Stimulated activated CD8-positive, alpha-beta memory T cell treated with anti-CD3 and anti-CD28 coated beads, Interleukin-12 subunit alpha, Interleukin-12 subunit beta, amount 100 ng/mL, for 24 hours (primary cell): ENCODE data around the gene GDA.
"Not testable (repeated sequence)": the region's sequence is repeated elsewhere in the genome, so short reads cannot be mapped to it uniquely, and the experiment has no call there.

Experiments used
- DNase-seq: peaks from one replicate; pipeline ENCODE4 v3.0.0-alpha.2; 2020; ENCODE audit errors: extremely low read depth

The GDA gene

DNA sequence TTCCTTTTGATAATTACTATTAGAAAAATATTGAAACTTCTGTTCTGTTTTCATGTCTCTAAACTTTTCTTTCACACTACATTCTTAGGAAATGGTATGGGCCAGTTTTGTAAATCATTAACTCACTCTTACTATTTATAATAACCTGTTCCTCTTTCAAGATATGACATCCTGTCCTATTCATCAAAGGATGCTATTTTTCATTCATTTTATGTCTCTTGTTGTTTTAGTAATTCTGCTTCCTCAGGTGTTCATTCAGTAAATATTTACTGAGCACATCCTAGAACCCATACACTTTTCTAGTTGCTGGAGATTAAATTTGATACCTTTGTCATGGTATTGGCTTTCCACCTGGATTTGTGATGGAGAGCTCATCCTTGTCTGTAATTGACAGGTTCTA lies 58.0 kb downstream of the GDA start:
- DNase-seq = no peak

GRCh38 chr9:72210522-72210921 lies 61.3 kb downstream of the GDA start:
- no peak for DNase-seq

- no peak for DNase-seq
Observed at GRCh38 chr9:72211047-72211446, 61.8 kb downstream of the GDA start.

DNA sequence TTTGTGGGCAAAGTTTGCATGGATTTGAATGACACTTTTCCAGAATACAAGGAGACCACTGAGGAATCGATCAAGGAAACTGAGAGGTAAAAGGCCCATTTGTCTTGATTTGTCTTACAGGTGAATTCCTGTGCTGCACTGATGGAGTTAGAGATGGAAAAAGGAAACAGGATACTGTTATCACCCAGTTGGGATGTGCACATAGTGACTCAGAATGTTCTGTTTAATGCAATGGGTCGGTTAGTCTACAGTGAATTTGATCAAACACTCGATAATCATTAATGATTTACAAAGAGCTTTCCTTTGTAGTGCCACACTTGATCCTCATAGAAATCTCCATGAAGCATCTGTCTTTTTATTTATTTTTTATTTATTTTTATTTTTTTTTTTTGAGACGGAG lies 64.7 kb downstream of the GDA start:
- DNase-seq = no peak

DNA sequence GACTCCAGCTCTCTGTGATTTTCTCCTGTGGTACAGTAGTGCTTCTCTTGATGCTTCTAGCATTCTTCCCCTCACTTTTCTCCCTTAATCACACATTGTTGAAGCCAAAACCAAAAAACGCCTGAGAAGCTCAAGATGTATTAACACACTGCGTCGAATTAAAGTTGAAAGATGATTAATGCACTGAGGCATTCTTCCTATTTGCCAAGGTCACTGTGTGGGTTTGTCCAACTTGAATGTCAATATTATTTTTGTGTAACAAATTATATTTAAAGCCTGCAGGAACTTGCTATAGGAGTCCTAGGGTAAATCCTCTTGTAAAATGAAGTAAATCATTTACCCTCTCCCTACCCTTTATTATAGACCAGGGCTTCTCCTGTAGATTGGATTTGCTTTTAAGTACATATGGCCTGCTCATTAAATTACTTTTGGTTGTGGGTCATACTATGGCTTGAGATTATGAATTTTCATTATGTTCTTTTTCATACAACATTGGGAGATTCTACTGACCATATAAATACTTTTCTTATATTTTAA lies 68.1 kb downstream of the GDA start:
- DNase-seq = no peak

- DNase-seq = no peak
Observed at GRCh38 chr9:72220589-72220988, 71.3 kb downstream of the GDA start.

DNA sequence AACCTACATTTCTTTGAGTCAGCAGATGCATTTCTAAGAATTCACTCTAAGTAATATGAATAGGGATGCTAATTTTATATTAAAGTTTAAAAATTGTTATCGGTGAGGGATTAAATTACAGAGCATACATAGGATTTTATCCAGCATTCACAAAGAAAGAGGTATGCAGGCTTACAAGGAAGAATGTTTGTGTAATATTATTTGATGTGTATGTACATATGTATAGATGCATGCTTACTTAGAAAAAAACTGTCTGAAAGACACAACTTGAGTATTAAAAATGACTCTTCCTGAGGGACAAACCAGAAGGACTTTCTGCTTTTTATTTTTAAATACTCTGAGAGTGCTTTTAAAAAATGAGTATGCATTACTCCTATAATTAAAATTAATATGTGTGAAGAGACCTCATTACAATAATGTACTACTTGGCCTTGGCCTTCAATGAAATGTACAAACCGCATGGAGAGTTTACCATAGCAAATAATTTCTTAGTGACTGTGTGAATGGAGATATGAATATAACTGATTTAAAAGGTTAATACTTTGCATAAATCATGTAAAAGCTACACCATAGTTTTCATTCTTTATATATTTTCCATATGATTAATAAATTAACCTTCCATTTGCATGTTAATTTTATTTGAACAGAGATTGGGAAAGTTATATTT lies 77.0 kb downstream of the GDA start:
- DNase-seq = no peak

GRCh38 chr9:72228282-72228681 lies 79.0 kb downstream of the GDA start:
- no peak for DNase-seq

DNA sequence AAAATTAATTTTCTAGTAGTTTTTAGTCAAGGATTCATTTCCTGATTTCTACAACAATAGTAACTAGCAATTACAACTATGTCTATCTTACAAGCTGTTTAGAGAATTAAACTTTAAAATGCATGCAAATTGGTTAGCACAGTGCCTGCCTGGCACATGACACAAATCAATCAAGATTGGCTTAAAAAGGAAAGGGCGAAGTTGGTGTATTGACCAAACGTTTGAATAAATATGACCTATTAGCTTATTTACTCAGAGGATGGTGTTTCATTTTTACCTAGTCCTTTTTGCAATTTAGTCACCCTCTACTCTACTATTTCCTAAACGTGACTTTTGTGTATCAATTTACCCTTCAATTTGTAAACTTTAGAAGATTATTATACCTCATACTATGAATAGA lies 83.5 kb downstream of the GDA start:
- no peak for DNase-seq

DNA sequence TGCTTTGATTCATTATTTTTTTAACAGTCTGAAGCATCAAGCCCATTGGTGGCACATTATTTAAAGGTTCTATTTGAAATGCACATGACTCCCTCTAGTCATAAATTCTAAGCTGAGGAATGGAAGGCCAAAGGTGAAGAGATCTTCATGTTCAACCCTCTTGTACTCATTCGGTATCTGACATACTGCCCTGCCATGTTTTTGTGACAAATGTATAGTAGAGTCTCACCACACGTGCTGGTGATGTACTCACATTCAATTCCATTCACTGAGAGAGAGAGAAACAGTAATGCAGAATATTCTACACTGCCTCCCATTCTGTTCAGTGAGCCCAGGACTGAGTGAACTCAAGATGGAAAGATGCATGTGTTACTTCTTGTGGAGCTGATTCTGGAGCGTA lies 98.3 kb downstream of the GDA start:
- DNase-seq = no peak

DNA sequence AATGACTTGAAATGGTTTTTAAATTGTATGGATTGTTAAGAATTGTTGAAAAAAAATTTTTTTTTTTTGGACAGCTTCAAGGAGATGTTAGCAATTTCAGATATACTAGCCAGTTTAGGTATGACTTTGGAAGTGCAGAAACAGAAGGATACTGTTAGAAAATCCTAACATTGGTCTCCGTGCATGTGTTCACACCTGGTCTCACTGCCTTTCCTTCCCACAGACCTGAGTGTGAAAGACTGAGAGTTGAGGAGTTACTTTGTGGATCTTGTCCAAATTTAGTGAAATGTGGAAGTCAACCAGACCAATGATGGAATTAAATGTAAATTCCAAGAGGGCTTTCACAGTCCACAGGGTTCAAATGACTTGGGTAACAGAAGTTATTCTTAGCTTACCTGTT lies 102.3 kb downstream of the GDA start:
- no peak for DNase-seq

DNA sequence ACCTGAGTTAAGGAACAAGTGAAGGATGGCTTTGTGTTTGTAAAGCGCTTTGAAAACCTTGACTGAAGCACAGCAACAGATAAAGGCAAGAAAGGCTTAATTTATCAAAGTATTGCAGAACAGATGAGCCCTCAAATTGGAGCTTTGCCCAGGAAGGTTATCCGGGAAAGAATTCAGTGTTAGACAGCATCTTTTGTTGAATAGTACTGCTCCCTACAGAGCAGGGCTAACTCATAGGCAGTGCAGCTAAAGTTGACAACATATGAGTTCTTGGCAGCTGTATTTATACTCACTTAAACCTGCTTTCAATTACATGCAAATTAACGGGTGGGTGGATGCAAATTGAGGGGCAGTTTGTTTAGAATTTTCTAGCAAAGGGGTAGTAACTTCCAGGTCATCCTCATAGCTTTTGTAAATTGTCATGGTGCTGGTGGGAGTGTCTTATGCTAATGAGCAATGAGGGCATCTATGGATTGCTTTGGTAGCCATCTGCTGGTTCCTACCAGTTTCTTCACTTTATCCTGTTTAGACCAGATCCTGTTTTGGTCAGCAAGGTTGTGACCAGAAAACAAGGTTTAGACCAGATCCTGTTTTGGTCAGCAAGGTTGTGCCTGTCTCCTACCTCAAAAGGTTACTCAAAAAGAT lies 105.8 kb downstream of the GDA start:
- DNase-seq = no peak

DNA sequence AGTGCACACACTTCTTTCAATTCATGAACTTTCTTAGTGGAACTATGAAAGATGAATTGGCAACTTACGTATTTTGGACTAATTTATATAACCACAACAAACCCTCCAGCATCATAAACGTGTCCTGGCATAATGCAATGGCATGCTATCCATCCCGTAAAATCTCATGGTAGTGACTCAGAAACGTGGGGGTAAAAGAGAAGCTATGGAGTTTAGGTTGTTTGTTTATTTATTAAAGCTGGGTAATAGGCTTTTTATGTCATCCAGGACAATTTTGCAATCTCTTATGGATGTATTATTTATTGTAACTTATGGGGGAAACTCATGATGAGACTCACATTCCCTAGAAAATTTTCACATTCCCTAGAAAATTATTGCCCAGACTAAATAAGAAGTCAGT lies 106.3 kb downstream of the GDA start:
- DNase-seq = no peak

DNA sequence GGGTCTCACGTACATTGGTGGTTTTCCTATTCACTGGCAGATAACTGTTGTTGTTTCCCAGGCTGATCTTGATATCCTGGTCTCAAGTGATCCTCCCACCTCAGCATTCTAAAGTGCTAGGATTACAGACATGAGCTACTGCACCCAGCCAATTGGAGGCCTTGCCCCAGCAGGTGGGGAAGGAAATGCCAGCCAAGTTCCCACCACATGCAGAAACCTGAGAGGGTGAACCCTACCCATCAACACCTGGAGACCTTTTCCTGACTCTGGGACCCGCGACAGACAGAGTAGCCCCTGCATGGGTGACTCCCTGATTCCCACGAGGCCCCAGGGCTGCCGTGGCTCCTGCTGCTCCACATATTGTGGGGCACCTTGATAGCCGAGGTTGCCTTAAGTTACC lies 107.7 kb downstream of the GDA start:
- DNase-seq = no peak

- DNase-seq = no peak
Observed at GRCh38 chr9:72257814-72258213, 108.6 kb downstream of the GDA start.

- DNase-seq = no peak
Observed at GRCh38 chr9:72262063-72262462, 112.8 kb downstream of the GDA start.

DNA sequence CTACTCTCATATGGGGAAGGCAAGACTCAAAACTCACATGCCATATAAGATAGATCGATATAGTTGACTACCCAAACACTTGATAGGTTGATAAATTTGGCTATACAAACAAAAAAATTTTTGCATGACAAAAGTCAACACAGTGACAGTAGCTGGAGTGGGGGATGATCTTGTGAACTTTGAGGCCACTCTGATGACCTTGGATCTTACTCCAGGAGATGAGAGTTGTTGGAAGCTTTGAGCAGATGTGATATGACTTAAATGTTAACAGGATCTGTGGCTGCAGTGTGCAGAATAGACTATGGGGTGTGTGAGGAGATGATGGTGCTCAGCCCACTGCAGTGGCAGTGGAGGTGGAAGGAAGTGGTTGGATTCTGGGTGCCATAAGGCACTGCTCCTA lies 114.3 kb downstream of the GDA start:
- DNase-seq = no peak

GRCh38 chr9:72268961-72269360 lies 119.7 kb downstream of the GDA start:
- DNase-seq = no peak

DNA sequence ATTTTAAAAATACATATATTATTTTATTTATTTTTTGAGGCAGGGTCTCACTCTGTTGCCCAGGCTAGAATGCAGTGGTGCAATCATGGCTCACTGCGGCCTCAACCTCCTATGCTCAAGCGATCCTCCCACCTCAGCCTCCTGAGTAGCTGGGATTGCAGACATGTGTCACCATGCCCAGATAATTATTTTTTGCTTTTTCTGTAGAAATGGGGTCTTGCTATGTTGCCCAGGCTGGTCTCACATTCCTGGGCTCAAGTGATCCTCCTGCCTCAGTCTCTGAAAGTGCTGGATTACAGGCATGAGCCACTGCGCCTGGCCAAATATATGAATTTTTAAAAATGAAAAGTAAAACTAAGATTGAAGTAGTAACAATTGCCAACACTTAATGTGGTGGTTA lies 121.1 kb downstream of the GDA start:
- DNase-seq = not testable (repeated sequence)

DNA sequence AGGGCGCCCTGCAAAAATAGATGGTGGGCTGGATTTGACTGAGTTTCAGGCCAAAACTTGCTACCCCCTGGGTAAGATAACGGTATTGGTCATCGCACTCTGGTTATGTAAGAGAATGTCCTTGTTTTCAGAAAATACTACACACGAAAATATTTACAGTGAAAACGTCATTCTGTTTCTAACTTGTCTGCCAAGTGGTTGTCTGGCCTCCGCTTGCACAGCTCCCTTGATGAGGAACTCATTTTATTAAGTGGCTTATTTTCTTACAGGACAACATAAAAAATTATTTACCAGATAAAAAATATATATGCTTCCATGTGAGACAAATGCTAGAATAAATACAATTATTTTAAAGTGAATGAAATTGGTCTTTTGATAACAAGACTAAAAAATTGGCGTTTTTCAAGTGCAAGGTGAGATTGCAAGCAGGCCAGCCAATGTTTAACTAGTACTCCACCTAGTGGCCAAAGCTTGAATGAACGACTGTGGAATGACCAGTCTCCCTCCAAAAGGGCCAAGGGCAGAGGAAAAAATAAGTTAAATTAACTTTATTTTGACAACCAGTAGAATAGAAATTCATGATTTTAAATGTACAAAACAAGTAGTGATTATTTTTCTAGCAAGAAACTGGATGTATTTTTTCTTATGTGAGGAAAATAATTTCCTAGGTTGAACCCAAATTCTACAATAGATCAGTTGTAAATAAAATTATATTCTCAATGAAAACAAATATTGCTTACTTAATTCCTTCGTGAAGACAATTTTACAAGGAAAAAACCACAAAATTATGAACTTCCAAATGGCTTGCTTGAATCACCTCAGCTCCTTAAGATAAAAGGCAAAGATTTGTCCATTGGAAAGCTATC lies 122.6 kb downstream of the GDA start:
- no peak for DNase-seq

DNA sequence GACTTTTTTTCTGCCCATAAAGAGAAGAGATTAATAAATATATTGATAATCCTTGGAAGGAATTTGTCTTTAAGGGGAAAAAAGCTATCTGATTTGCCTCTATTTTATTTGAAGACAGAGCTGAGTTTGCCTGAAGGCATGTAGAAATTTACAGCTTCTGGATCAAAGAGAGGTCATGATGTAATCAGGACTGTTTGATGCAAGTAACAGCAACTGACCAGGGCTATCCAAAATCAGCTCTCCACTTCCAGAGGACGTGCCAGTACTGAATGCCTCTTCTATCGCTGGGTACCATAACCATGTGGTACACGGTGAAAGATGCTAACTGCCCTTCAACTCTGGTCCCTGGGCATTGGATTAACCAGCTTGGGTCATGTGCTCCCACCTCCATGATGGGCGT lies 125.2 kb downstream of the GDA start:
- DNase-seq = no peak

- DNase-seq = no peak
Observed at GRCh38 chr9:72274916-72275315, 125.7 kb downstream of the GDA start.

DNA sequence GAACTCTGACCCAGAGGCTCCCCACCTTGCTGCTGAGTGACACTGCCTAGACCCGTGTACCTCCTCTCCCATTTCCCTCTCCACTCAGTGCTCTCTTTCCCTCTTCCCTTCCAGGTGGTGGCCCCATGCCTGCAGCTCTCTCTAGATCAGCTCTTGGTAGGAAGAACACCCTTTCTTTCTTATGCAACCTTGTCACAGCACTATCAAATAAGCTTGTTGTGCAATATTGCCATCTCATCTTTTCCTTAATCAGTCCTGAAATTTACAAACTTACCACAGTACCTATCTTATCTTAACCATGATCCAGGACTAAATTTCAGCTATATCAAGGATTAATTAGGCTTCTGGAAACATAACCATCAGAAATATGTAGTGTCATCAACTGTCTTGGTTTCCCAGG lies 127.2 kb downstream of the GDA start:
- no peak for DNase-seq
